Umbilical cord (tissue), 2 donors: ENCODE results near the gene ZZZ3. TPM values are rescaled to one million over a fixed set of nuclear protein-coding genes. Genes with fewer than 3 reads are reported as not detected.
"Not testable (repeated sequence)": the region's sequence is repeated elsewhere in the genome, so short reads cannot be mapped to it uniquely, and the experiment has no call there.

ENCODE experiments used
- DNase-seq: peaks from one replicate; pipeline ENCODE4 v3.0.0-alpha.2; 2015; ENCODE audit warnings: low spot score
- total RNA-seq: library from RNA; depleted of rRNA; stranded (reverse); fragments of >200 nt; gene quantifications from one replicate; pipeline ENCODE4 v1.2.3, GENCODE V29; 2014; ENCODE audit warnings: low replicate concordance; ENCODE audit not compliant: insufficient read depth

Gene ZZZ3
- total RNA-seq, 1 donor from 2014 or later: 145 TPM

- no peak for DNase-seq
These were observed 12.1 kb downstream of the ZZZ3 start for GRCh38 chr1:77670330-77670729.

- DNase-seq: no peak
These were observed 13.5 kb downstream of the ZZZ3 start for GRCh38 chr1:77668924-77669449.

GRCh38 chr1:77664939-77665516, 17.4 kb downstream of the ZZZ3 start:
- DNase-seq: no peak

GRCh38 chr1:77661696-77662095, 20.8 kb downstream of the ZZZ3 start:
- DNase-seq: no peak

- no peak for DNase-seq
These were observed 22.4 kb downstream of the ZZZ3 start for GRCh38 chr1:77659879-77660593.

GRCh38 chr1:77658271-77658670, 24.2 kb downstream of the ZZZ3 start:
- DNase-seq: no peak

GRCh38 chr1:77655431-77655974, 27.0 kb downstream of the ZZZ3 start:
- DNase-seq: no peak

- DNase-seq: no peak
These were observed 29.4 kb downstream of the ZZZ3 start for GRCh38 chr1:77652970-77653516.

- no peak for DNase-seq
These were observed 30.2 kb downstream of the ZZZ3 start for GRCh38 chr1:77652268-77652667.

- DNase-seq: no peak
These were observed 33.3 kb downstream of the ZZZ3 start for GRCh38 chr1:77649127-77649526.

- DNase-seq: not testable (repeated sequence)
These were observed 36.2 kb downstream of the ZZZ3 start for GRCh38 chr1:77646224-77646623.

GRCh38 chr1:77643456-77643855, 39.0 kb downstream of the ZZZ3 start:
- DNase-seq: no peak

GRCh38 chr1:77642941-77643340, 39.5 kb downstream of the ZZZ3 start:
- DNase-seq: no peak

GRCh38 chr1:77642196-77642595, 40.3 kb downstream of the ZZZ3 start:
- DNase-seq: no peak

GRCh38 chr1:77639557-77640069, 42.8 kb downstream of the ZZZ3 start:
- DNase-seq: no peak

- no peak for DNase-seq
These were observed 43.4 kb downstream of the ZZZ3 start for GRCh38 chr1:77639056-77639455.

GRCh38 chr1:77636864-77637263, 45.6 kb downstream of the ZZZ3 start:
- no peak for DNase-seq

Other genes with a start within 250 kb of the ZZZ3 start
- 76.1 TPM for gene USP33, start 77.2 kb upstream of the ZZZ3 start, total RNA-seq
- gene MIGA1, start 97.0 kb upstream of the ZZZ3 start, total RNA-seq: 26.0 TPM
- 76.1 TPM for gene NEXN, start 206.0 kb upstream of the ZZZ3 start, total RNA-seq